GM19328 (cell line): ENCODE results near the gene ARPC4.
A peak's percentile ranks its signal among the peaks of the same experiment; 100 is the strongest.

Experiments used
- ATAC-seq: cut with Tn5 transposase; IDR thresholded peaks from one replicate; pipeline ENCODE4 v1.9.1; 2021; ENCODE audit warnings: mild to moderate bottlenecking, moderate library complexity; ENCODE audit not compliant: unreplicated experiment

ARPC4 gene

DNA sequence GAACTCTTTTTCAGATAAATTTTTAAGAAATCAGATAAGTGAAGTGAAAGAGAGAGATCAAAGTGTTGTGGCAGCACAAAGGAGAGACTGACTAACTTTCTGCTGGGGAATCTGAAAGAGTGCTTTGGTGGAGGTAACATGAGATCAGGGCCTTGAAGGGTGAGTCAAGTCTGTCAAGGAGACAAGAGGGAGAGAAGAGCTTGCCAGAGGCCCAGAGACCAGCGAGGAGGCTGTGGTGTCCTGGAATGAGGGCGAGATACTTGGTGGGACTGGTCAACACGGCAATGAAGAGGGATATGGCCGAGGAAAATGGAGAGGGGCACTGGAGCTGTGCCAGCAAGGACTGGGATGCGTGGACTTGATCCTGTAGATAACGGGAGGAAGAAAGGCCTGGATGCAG, 5.2 kb upstream of the ARPC4 start:
- ATAC-seq = no peak

DNA sequence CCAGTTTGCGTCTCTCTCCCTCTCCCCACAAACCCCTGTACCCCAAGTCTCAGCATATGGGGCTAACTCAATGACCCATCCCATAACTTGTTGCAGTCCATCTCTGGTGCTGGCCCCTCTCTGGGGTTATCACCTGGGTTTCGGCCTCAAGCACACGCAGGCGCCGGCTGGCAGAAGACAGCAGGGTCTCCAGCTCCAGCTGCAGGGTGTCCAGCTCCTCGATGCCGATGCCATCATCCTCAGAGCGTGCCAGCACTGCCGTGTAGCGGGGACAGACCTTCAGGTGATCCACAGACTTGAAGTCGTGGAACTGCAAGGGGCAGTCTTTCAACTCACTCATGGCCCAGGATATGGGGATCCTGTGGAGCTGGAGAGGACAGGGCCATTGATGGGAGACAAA, 1.8 kb upstream of the ARPC4 start:
- no peak for ATAC-seq

- no peak for ATAC-seq
Measured at GRCh38 chr3:9791790-9792404, 985 bp upstream of the ARPC4 start.

- ATAC-seq = no peak
Measured at GRCh38 chr3:9793161-9793781, 389 bp downstream of the ARPC4 start.

GRCh38 chr3:9794400-9794799, 1.5 kb downstream of the ARPC4 start:
- ATAC-seq = no peak

GRCh38 chr3:9795207-9795606, 2.3 kb downstream of the ARPC4 start:
- ATAC-seq = no peak

GRCh38 chr3:9797196-9797945, 4.5 kb downstream of the ARPC4 start:
- no peak for ATAC-seq

GRCh38 chr3:9800529-9800928, 7.6 kb downstream of the ARPC4 start:
- ATAC-seq = no peak

DNA sequence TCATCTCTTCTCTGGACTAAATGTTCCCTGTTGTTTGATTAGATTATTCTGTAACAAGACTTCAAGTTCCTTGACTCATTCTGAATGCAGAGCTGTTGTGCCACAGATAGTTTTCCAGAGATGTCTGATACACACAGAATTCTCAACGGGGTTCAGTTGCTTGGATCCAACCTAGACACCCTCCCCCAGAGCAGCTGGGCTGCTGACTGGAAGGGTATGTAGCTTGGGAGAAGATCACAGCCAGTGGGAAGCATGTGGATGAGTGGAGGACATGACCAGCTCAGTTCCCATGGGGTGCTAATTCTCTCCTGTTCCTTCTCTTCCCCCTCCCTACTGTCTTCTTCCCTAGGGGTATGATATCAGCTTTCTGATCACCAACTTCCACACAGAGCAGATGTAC, 10.6 kb downstream of the ARPC4 start:
- no peak for ATAC-seq

- no peak for ATAC-seq
Measured at GRCh38 chr3:9804996-9805395, 12.1 kb downstream of the ARPC4 start.

DNA sequence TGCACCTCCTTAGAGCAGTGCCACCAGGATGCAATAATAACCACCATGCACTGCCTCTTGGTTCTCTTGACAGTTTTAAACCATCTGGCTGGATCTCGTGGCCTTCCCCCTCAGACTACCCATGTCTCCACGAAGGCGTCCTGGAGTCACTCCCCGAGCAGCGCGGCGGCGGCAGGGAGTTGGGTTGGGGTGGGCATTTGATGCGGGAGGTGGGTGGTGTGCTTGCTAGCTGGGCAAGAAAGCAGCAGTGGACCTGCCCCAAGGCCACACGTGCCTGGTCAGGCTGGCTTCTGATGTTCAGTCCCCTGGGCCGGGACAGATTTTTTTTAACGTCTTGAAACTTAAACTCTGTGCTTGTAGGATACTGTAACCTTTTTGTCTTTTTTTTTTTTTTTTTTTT, 13.3 kb downstream of the ARPC4 start:
- no peak for ATAC-seq

DNA sequence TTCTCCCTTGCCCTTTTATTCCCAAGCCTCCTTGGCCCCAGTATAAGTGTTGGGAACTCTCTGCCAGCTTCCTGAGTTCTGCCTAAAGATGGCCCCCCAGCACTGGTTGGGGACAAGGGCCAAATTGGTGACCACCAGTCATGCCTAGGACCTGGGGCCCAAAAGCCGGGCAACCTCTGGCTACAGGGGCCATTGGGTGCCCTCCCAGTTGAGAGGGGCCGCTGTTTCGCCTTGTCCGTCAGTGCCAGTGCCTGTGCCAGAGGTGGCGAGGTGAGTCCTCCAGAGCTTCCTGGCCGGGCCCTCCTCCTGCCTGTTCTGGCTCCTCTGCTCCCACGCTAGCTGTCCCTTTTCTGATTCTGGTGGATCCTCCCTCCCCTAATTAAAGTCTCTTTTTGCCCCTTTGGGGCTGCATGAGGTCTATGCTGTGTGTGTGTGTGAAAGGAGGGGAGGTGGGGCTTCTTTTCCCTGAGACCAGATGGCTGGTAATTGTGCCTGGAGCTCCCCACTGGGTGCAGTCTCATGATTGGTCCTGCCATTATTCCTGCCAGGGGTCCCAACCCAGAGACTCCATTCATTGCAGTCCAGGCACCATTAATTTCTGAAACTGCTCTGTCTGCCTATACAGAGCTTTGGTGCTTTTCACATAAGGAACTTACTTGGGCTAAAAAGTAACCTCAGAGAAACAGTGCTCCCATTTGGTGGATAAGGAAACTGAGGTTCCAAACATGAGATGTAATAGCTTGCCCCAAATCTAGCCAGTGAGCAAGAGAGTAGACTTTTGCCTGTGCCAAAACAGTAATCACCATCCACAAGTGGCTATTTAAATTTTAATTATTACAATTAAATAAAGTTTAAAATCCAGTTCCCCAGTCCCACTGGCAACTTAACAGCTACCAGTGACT, 14.1 kb downstream of the ARPC4 start:
- ATAC-seq = no peak

DNA sequence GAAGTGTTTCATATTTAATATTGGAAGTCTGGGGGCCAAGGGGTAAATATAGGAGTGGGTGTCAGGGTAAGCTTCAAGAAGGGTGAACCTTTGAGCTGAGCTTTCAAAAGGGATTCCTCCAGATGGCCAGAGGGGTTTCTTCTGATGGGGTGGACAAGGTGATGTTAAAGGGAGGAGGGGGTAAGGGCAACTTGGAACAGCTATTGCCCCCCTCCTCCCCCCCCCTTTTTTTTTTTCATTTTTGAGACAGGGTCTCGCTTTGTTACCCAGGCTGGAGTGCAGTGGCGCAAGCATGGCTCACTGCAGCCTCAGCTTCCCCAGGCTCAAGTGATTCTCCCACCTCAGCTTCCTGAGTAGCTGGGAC, 15.1 kb downstream of the ARPC4 start:
- ATAC-seq = no peak

GRCh38 chr3:9808345-9809037, 15.6 kb downstream of the ARPC4 start:
- ATAC-seq = no peak

GRCh38 chr3:9809239-9809614, 16.3 kb downstream of the ARPC4 start:
- ATAC-seq = no peak

DNA sequence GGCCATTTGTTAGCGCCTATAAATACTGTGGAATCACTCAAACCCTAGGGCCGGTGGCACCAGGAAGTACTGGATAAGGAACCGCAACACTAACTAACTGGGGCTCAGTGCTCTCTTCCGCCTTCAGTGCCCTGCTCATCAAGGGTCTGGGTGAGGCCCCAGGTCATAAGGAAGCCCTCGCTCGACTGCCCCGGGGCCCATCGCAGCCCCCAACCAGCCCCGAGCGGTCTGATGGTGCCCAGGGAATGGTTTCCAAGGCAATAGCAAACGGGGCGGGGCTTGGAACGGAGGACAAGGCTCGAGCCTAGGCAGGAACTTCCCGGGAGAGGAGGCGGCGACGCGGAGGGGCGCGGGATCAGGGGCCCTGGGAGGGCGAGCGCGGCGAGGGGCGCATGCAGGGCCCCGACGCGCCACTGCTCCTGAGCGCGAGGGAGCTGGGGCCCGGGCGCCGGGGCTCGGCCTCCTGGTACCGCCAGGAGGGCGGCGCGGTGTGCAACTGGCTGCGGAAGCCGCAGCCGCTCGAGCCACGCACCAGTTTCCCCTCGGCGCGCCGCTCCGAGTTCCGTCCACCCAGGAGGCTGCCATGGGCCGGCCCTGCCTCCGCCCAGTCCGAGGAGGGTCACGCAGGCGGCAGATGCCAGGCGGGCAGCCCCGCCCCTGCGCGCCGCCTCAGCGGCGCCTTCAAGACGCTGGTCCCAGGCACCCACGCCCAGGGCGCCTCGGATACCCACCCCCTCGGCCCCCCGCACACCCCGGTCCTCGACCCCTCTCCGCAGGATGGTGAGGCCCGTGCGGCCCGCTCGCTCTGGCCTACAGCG, 16.9 kb downstream of the ARPC4 start, which contains the start of gene TTLL3:
TTLL3 (plus strand) TSS at position 648 of the 818 bp plus-strand sequence. CDS start 400 bp downstream, outside the sequence.
- ATAC-seq = peak; percentile 41

GRCh38 chr3:9810433-9810770, 17.5 kb downstream of the ARPC4 start:
- ATAC-seq = no peak

- no peak for ATAC-seq
Measured at GRCh38 chr3:9810846-9811245, 18.0 kb downstream of the ARPC4 start.

DNA sequence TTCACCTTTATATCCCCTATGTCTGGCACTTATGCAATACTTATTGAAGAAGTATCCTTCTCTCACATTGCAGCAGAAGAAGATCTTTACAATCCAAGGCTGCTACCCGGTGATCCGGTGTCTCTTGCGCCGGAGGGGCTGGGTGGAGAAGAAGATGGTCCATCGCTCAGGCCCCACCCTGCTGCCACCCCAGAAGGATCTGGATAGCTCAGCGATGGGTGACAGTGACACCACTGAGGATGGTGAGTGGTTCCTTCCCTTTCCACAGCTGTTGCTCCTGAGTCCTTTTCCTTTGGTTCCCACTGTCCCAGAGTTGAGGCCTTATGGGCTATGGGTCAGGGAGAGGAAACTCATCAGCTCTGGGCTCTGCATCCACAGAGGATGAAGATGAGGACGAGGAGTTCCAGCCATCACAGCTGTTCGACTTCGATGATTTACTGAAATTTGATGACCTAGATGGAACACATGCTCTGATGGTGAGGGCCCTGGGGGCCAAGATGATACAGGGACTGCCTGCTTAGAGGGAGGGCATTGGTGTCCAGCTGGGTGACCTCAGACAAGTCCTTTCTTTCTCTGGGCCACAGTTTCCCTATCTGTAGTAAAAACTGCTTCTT, 20.1 kb downstream of the ARPC4 start:
- ATAC-seq = no peak

DNA sequence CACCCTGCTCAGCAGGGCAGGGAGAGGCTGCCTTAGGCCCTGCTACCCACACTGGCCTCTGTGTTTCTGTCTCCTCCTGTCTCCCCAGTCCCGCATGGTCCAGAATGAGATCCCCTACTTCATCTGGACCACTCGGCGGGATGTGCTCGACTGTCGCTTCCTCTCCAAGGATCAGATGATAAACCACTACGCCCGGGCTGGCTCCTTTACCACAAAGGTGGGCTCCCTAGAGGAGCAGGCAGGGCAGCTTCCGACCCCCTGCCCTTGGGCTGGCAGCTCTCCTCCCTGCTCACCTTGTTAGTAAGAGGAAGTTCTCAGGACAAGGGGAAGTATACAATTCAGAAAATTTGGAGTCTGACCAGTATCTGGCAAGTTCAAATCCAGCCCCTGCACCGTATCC, 23.1 kb downstream of the ARPC4 start:
- ATAC-seq = no peak
